Measurements from ENCODE around the gene GALNT15. TPM values are rescaled to one million over a fixed set of nuclear protein-coding genes. Genes with fewer than 3 reads are reported as not detected.

The GALNT15 gene
- polyA plus RNA-seq, 1 of the 3 experiments (the other 2 are of a cell fraction), result 4.7 TPM

DNA sequence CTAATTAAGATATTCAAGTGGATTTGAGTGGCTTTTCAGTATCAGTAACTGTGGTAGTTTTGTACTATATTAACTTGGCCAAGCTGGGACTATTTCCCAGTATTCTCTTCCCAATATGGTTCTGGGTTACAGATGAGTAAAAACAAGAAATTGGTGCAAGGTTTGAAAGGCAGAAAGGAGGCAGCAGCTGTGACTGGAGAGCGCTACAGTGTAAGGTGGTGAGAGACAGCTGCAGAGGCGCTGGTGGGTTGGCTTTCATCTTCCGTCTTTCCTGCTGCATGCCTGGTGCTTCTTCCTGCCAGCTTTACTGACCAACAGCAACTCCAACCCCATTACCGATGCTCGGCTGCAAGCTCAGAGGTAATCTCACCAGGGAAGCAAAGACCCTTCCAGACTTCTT, 80.4 kb downstream of the GALNT15 start:
- ChIA-PET POLR2A (interaction anchor here (0.6 kb wide), 1 partner anchor 813 kb away, joined by 3 read pairs; no protein-coding TSS in a partner anchor), CTCF (interaction anchor here (1.0 kb wide), 1 partner anchor 9 kb away, joined by 4 read pairs; no protein-coding TSS in a partner anchor)
- 97% methylated on average over 5 of the region's 5 CpGs for WGBS (ENCODE audit: low lambda C conversion rate)
- Histone ChIP-seq H3K9ac (no peak overlapping the region), H2AFZ (ENCODE audit: low read depth) (no peak overlapping the region), H3K9me3 (no peaks in the 10 kb centered on the region), H3K27me3 (ENCODE audit: insufficient read depth) (no peaks in the 10 kb centered on the region), H3K9me2 (no peaks in the 10 kb centered on the region), H3K4me2 (no peak overlapping the region), H3K4me1 (ENCODE audit: control insufficient read depth in 1 of 2, insufficient read depth in 2 of 2, low read depth in 1 of 2, low read length in 1 of 2) (no peaks in the 10 kb centered on the region), H3K79me2 (ENCODE audit: insufficient read depth) (peaks cover 4% of the 10 kb centered on the region; the same call in 1 of the 2 replicates), H4K20me1 (ENCODE audit: insufficient read depth) (no peaks in the 10 kb centered on the region), H3K36me3 (replicated peaks in 1 of 2; ENCODE audit: control insufficient read depth in 1 of 2, insufficient read depth in 2 of 2, low read length in 1 of 2) (peaks cover 17 to 20% of the 10 kb centered on the region in 2 experiments), H3K27ac (ENCODE audit: low read depth in 2 of 2, low read length in 1 of 2) (no peak overlapping the region), H3K4me3 (ENCODE audit: low read depth in 2 of 2, low read length in 1 of 2) (no peak overlapping the region), H3F3A (replicated peaks; ENCODE audit: insufficient read depth) (no peaks in the 10 kb centered on the region)
- DNase-seq, result no peak
- TF ChIP-seq SIN3A (IDR thresholded peaks at IDR 0.05; ENCODE audit: borderline replicate concordance, low read depth, low read length) (no peak), NFIC (IDR thresholded peaks at IDR 0.05; ENCODE audit: borderline replicate concordance) (no peak), GATA2 (CRISPR knock-in tag; IDR thresholded peaks at IDR 0.05) (no peak), MXI1 (IDR thresholded peaks at IDR 0.05; ENCODE audit: low read depth, low read length) (no peak), FOSL2 (IDR thresholded peaks at IDR 0.05; ENCODE audit: borderline replicate concordance, low read depth) (no peak), TCF12 (IDR thresholded peaks at IDR 0.05) (no peak), EP300 (IDR thresholded peaks at IDR 0.05; ENCODE audit: borderline replicate concordance in 1 of 2, low read depth in 1 of 2, low read length in 1 of 2) (no peak), GABPA (IDR thresholded peaks at IDR 0.05; ENCODE audit: low read depth) (no peak), NRF1 (IDR thresholded peaks at IDR 0.05; ENCODE audit: low read depth, low read length) (no peak), JUND (IDR thresholded peaks at IDR 0.05) (no peak), ELF1 (IDR thresholded peaks at IDR 0.05) (no peak), RCOR1 (IDR thresholded peaks at IDR 0.05; ENCODE audit: low read length) (no peak)
- TF ChIP-seq, protein P1, sequence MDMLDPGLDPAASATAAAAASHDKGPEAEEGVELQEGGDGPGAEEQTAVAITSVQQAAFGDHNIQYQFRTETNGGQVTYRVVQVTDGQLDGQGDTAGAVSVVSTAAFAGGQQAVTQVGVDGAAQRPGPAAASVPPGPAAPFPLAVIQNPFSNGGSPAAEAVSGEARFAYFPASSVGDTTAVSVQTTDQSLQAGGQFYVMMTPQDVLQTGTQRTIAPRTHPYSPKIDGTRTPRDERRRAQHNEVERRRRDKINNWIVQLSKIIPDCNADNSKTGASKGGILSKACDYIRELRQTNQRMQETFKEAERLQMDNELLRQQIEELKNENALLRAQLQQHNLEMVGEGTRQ (IDR thresholded peaks at IDR 0.05; ENCODE audit: borderline replicate concordance, low read depth, low read length), result no peak
- TF ChIP-seq, protein P2, sequence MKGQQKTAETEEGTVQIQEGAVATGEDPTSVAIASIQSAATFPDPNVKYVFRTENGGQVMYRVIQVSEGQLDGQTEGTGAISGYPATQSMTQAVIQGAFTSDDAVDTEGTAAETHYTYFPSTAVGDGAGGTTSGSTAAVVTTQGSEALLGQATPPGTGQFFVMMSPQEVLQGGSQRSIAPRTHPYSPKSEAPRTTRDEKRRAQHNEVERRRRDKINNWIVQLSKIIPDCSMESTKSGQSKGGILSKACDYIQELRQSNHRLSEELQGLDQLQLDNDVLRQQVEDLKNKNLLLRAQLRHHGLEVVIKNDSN (IDR thresholded peaks at IDR 0.05; ENCODE audit: borderline replicate concordance, low read depth), result no peak
- TF ChIP-seq, protein P3, sequence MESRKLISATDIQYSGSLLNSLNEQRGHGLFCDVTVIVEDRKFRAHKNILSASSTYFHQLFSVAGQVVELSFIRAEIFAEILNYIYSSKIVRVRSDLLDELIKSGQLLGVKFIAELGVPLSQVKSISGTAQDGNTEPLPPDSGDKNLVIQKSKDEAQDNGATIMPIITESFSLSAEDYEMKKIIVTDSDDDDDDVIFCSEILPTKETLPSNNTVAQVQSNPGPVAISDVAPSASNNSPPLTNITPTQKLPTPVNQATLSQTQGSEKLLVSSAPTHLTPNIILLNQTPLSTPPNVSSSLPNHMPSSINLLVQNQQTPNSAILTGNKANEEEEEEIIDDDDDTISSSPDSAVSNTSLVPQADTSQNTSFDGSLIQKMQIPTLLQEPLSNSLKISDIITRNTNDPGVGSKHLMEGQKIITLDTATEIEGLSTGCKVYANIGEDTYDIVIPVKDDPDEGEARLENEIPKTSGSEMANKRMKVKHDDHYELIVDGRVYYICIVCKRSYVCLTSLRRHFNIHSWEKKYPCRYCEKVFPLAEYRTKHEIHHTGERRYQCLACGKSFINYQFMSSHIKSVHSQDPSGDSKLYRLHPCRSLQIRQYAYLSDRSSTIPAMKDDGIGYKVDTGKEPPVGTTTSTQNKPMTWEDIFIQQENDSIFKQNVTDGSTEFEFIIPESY (IDR thresholded peaks at IDR 0.05; ENCODE audit: borderline replicate concordance, low read depth), result no peak

DNA sequence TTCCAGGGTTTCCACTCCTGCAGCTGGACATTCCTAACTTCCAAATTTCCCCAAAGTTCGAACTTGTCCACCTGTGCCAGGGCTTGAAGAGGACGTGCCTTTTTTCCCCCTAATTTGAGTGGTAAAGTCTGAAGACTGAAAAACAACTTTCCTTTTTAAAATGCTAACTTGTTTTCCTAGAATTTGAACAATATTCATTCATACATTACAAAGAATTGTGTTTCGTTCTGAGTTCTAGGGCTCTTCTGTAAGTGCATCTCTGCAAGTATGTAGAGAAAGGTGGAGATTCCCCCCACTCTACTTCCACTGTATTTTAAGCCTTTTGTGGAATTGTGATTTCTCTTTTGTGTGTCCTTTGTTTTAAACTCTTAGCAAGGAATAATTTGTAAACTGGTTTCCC, 80.8 kb downstream of the GALNT15 start:
- Histone ChIP-seq H3F3A (replicated peaks; ENCODE audit: insufficient read depth) (peaks cover 3% of the 10 kb centered on the region), H3K9me3 (no peaks in the 10 kb centered on the region), H3K27ac (ENCODE audit: low read depth in 2 of 2, low read length in 1 of 2) (no peak overlapping the region), H4K20me1 (ENCODE audit: insufficient read depth) (no peaks in the 10 kb centered on the region), H3K36me3 (replicated peaks in 1 of 2; ENCODE audit: control insufficient read depth in 1 of 2, insufficient read depth in 2 of 2, low read length in 1 of 2) (peaks cover 21 to 24% of the 10 kb centered on the region in 2 experiments), H3K79me2 (ENCODE audit: insufficient read depth) (peaks cover 8% of the 10 kb centered on the region; the same call in 1 of the 2 replicates), H3K27me3 (ENCODE audit: insufficient read depth) (no peaks in the 10 kb centered on the region), H3K9ac (no peak overlapping the region), H2AFZ (ENCODE audit: low read depth) (no peak overlapping the region), H3K4me1 (ENCODE audit: control insufficient read depth in 1 of 2, insufficient read depth in 2 of 2, low read depth in 1 of 2, low read length in 1 of 2) (no peaks in the 10 kb centered on the region), H3K4me3 (ENCODE audit: low read depth in 2 of 2, low read length in 1 of 2) (no peak overlapping the region), H3K4me2 (no peak overlapping the region), H3K9me2 (no peaks in the 10 kb centered on the region)
- ChIA-PET POLR2A (interaction anchor here (0.6 kb wide), 1 partner anchor 814 kb away, joined by 3 read pairs; no protein-coding TSS in a partner anchor), CTCF (no interaction called here)
- 88% methylated on average over 3 of the region's 3 CpGs for WGBS (ENCODE audit: low lambda C conversion rate)
- no peak for DNase-seq
- TF ChIP-seq GATA2 (CRISPR knock-in tag; IDR thresholded peaks at IDR 0.05), result no peak
- TF ChIP-seq MEF2A (IDR thresholded peaks at IDR 0.05; ENCODE audit: borderline replicate concordance, low read depth), result no peak
- no peak for TF ChIP-seq NFIC (IDR thresholded peaks at IDR 0.05; ENCODE audit: borderline replicate concordance)
- TF ChIP-seq SMC3 (IDR thresholded peaks at IDR 0.05; ENCODE audit: low read depth, low read length), result no peak
- TF ChIP-seq, protein P4, sequence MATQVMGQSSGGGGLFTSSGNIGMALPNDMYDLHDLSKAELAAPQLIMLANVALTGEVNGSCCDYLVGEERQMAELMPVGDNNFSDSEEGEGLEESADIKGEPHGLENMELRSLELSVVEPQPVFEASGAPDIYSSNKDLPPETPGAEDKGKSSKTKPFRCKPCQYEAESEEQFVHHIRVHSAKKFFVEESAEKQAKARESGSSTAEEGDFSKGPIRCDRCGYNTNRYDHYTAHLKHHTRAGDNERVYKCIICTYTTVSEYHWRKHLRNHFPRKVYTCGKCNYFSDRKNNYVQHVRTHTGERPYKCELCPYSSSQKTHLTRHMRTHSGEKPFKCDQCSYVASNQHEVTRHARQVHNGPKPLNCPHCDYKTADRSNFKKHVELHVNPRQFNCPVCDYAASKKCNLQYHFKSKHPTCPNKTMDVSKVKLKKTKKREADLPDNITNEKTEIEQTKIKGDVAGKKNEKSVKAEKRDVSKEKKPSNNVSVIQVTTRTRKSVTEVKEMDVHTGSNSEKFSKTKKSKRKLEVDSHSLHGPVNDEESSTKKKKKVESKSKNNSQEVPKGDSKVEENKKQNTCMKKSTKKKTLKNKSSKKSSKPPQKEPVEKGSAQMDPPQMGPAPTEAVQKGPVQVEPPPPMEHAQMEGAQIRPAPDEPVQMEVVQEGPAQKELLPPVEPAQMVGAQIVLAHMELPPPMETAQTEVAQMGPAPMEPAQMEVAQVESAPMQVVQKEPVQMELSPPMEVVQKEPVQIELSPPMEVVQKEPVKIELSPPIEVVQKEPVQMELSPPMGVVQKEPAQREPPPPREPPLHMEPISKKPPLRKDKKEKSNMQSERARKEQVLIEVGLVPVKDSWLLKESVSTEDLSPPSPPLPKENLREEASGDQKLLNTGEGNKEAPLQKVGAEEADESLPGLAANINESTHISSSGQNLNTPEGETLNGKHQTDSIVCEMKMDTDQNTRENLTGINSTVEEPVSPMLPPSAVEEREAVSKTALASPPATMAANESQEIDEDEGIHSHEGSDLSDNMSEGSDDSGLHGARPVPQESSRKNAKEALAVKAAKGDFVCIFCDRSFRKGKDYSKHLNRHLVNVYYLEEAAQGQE (IDR thresholded peaks at IDR 0.05; ENCODE audit: low read depth, low read length), result no peak
- no peak for TF ChIP-seq RXRA (IDR thresholded peaks at IDR 0.05; ENCODE audit: borderline replicate concordance, low read depth)
- no peak for TF ChIP-seq SIN3A (IDR thresholded peaks at IDR 0.05; ENCODE audit: borderline replicate concordance, low read depth, low read length)
- TF ChIP-seq, protein P2 (IDR thresholded peaks at IDR 0.05; ENCODE audit: borderline replicate concordance, low read depth), result no peak
- no peak for TF ChIP-seq ELF1 (IDR thresholded peaks at IDR 0.05)
- TF ChIP-seq POLR2AphosphoS5 (IDR thresholded peaks at IDR 0.05; ENCODE audit: low read depth, low read length), result no peak
- no peak for TF ChIP-seq YY1 (IDR thresholded peaks at IDR 0.05; ENCODE audit: low read depth)
